Measurements from ENCODE around the gene EHD2.
"Not testable (repeated sequence)": the region's sequence is repeated elsewhere in the genome, so short reads cannot be mapped to it uniquely, and the experiment has no call there.

Gene EHD2

GRCh38 chr19:47746129-47746528 lies 32.9 kb downstream of the EHD2 start:
- not testable (repeated sequence) for DNase-seq (ENCODE audit: low read depth in 3 of 3)

DNA sequence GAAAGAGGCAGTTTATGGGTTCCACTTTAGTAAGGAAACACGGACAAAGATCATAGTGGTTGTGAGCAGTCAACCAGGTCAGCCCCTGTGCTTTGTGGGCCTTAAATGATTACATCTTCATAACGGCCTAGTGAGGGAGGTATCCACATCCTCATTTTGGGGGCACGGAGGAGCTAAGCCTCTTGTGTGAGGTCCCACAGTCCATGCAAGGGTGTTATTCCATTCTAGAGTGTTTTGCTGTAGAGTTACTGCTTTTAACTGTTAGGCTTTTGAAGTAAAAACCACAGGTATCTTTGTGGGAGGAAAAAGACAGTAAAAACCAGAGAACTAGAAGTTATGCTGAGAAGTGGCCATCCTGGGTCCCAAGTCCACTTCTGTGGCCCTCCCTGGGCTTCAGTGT lies 36.1 kb downstream of the EHD2 start:
- no peak for DNase-seq (ENCODE audit: low read depth in 3 of 3)

DNA sequence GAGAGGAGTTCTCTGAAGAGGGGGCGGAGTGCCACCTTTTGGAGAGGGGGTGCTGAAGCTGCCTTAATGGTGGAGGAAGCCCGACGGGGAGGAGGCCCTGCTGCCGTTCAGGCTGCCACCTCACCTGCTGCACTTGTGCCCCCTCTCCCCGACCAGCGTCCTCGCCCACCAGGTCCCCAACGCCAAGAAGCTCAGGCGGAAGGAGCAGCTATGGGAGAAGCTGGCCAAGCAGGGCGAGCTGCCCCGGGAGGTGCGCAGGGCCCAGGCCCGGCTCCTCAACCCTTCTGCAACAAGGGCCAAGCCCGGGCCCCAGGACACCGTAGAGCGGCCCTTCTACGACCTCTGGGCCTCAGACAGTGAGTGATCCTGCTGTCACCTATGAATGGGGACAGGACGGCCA lies 37.5 kb downstream of the EHD2 start:
- DNase-seq (ENCODE audit: low read depth in 3 of 3): no peak

DNA sequence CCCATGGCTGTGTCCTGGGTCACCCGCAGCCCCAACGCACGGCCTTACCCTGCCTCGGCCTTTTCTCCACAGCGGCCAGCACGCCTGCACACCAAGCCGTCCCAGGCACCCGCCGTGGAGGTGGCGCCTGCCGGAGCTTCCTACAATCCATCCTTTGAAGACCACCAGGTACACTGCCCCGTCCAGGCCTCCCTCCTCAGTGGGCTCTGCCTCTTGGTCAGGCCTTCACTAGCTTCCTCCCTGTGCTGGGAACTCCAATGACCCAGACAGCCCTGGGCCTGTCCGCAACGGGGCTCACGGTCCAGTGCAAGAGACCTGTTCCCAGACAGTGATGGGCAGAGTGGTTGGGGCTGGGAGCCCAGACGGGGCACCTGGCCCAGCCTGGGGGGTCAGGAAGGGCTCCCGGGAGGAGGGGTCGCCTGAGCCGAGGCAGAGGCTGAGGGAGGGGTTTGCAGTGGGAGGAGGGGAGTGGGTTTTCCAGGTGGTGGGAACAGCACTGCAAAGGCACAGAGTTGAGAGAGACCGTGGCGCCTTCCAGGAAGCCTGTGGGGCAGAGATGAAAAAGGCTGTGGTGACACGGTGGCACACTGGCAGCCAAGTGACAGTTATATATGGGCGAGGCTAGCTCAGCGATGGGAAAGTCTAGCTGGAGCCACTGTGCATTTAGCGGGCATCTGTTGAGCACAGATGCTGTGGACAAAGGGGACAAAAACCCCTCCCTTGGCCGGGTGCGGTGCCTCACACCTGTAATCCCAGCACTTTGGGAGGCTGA lies 39.4 kb downstream of the EHD2 start:
- DNase-seq (ENCODE audit: low read depth in 3 of 3): no peak

GRCh38 chr19:47754206-47755064 lies 41.2 kb downstream of the EHD2 start:
- DNase-seq (ENCODE audit: low read depth in 3 of 3): no peak

DNA sequence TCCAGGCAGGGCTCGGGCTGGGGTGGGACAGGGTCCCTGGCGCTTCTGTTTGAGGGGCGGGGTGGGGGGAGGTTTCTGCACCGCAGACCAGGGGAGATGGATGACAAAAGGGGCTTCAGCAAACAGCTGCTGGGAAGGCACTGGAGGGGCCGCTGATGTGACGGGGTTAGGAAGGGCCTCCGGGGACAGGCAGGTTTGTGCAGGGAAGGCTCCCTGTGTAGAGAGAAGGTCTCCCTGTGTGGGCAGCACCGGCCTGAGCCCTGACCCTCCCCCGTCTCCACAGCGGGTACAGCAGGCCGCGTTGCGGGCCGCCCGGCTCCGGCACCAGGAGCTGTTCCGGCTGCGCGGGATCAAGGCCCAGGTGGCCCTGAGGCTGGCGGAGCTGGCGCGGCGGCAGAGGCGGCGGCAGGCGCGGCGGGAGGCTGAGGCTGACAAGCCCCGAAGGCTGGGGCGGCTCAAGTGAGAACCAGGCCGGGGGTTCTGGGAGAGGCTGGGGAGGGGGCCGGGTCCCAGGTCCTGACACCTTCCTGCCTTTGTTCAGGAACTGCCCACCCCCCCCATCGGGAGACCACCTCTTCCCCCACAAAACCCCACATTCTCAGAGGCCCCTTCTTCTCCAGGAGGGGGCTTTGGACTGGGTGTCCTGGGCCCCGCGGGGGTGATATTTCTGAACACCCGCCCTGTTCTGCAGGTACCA lies 42.0 kb downstream of the EHD2 start:
- DNase-seq (ENCODE audit: low read depth in 3 of 3): no peak

DNA sequence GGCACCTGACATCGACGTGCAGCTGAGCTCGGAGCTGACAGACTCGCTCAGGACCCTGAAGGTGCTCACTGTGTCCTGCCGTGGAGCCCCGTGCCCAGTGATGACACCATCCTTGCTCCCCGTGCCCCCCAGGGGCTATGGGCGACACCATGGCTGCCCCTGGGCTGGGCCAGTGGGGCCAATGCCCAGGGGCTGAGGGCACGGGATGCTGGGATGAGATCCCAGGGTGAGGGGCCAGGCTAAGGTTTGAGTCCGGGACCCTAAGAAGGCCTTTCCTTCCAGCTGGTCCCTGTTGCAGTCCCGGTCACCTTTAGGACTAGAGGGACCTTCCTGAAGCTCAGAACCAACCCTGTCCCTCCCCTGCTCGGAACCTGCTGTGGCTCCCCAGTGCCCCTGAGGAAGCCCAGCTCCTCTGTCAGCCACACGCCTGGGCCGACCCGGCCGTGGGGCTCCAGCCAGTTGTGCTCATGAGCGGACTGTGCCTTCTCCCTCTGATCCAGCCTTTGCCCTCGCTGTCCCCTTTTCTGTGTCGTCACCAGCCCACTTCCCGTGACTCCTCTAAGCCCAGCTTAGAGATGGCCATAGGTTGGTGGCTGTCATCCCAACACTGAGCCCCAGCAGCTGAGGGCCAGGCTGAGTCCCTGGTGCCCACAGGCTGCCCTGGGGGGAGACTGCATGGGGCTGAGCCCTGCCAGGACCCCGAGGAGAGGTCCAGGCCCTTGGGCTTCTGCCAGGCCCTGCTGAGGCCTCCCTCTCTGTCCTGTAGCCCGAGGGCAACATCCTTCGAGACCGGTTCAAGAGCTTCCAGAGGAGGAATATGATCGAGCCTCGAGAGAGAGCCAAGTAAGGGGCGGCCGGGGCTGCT lies 42.8 kb downstream of the EHD2 start:
- no peak for DNase-seq (ENCODE audit: low read depth in 3 of 3)

- DNase-seq (ENCODE audit: low read depth in 3 of 3): no peak
These were observed 43.4 kb downstream of the EHD2 start for GRCh38 chr19:47756627-47756929.

DNA sequence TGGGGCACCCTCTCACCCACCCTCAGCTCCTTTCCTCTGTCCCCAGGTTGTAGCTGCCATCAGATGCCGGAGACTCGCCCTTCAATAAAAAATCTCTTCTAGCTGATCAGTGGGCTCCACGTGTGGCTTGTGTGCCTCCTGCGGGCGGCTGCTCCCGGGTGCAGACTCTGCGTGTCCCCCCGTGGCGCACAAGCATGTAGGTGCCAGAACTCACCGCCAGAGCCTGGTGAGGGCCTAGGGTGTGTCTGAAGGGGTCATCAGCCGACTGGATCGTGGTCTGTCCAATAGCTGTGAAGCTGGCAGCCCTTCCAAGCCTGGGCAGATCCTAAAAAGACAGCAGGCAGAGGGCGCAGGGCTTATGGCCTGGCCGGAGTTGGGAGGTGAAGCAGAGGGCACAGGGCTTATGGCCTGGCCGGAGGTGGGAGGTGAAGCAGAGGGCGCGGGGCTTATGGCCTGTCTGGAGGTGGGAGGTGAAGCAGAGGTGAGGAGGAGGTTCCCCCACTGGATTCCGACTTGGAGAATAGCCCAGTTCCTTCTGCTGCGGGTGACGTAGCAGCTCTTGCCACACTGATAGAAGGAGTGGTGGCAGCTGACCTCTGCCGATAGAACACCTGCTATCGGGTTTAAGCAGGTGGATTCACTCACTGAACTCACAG lies 43.9 kb downstream of the EHD2 start:
- DNase-seq (ENCODE audit: low read depth in 3 of 3): no peak

DNA sequence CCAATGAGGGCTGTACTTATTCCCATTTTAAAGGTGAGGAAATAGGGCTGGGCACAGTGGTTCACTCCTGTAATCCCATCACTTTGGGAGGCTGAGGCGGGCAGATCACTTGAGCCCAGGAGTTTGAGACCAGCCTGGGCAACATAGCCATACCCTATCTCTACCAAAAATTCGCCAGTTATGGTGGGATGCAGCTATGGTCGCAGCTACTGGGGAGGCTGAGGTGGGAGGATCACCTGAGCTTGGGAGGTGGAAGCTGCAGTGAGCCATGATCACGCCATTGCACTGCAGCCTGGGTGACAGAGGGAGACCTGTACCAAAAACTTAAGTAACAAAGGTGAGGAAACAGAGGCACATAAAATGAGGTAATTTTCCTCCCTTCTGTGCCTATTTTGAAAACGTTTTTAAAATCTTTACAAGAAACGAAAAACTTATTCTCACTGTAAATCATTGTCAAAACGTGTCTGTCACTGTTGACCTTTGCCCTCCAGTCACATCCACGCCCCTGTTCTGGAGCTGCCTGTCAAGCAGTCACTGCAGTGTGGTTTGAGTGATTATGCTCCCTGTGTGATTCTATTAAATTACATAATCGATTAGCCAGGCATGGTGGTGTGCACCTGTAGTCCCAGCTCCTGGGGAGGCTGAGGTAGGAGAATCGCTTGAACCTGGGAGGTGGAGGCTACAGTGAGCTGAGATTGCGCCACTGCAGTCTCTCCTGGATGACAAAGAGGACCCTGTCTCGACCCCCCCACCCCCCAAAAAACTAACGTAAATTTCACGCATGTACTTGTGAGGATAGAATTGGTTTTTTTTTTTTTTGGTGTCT lies 44.6 kb downstream of the EHD2 start:
- DNase-seq (ENCODE audit: low read depth in 3 of 3): no peak

DNA sequence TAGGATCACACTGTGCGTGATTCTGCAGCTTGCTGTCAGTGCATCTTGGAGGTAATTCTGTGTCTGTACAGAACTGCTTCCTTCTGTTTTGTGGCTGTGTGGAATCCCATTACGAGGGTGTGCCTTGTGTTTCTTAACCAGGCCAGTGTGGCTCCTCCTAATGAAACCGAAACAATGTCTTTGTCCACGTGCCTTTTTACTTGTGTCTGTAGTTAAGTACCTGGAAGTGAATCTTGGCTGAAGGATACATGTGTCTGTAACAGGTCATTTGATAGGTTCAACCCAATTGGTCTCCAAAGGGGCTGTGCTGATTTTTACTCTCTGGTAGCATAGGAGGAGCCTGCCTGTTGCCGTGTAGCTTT lies 45.2 kb downstream of the EHD2 start:
- DNase-seq (ENCODE audit: low read depth in 3 of 3): no peak

DNA sequence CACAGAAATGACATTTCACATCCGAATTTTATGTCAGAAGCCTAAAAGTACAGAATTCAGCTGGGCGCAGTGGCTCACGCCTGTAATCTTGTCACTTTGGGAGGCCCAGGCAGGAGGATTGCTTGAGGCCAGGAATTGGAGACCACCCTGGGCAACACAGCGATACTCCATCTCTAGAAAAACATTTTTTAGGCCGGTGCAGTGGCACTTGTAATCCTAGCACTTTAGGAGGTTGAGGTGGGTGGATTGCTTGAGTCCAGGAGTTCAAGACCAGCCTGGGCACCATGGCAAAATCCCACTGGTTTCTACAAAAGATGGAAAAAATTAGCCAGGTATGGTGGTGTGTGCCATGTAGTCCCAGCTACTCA lies 47.4 kb downstream of the EHD2 start:
- no peak for DNase-seq (ENCODE audit: low read depth in 3 of 3)

GRCh38 chr19:47761566-47761965 lies 48.3 kb downstream of the EHD2 start:
- DNase-seq (ENCODE audit: low read depth in 3 of 3): no peak

DNA sequence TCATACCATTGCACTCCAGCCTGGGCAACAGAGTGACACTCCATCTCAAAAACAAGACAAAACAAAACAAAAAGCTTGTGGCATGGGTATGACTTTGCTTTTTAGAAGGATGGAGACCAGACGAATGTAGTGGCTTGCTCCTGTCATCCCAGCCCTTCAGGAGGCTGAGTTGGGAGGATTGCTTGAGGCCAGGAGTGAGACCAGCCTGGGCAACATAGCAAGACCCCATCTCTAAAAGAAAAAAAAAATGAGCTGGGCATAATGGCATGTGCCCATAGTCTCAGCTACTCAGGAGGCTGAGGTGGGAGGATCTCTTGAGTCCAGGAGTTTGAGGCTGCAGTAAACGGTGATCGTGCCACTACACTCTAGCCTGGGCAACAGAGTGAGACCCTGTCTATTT lies 48.9 kb downstream of the EHD2 start:
- no peak for DNase-seq (ENCODE audit: low read depth in 3 of 3)

- no peak for DNase-seq (ENCODE audit: low read depth in 3 of 3)
These were observed 49.5 kb downstream of the EHD2 start for GRCh38 chr19:47762615-47763308.

DNA sequence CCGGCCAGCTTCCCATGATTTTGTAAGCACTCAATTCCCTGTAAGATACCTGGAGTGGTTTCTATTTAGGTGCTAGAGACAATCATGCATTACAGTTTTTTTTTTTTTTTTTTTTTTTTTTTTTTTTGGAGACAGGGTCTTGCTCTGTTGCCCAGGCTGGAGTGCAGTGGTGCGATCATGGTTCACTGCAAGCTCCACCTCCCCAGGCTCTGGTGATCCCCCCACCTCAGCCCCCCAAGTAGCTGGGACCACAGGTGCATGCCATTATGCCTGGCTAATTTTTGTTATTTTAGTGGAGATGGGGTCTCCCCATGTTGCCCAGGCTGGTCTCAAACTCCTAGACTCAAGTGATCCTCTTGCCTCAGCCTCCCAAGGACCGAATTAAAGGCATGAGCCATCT lies 51.5 kb downstream of the EHD2 start:
- not testable (repeated sequence) for DNase-seq (ENCODE audit: low read depth in 3 of 3)

DNA sequence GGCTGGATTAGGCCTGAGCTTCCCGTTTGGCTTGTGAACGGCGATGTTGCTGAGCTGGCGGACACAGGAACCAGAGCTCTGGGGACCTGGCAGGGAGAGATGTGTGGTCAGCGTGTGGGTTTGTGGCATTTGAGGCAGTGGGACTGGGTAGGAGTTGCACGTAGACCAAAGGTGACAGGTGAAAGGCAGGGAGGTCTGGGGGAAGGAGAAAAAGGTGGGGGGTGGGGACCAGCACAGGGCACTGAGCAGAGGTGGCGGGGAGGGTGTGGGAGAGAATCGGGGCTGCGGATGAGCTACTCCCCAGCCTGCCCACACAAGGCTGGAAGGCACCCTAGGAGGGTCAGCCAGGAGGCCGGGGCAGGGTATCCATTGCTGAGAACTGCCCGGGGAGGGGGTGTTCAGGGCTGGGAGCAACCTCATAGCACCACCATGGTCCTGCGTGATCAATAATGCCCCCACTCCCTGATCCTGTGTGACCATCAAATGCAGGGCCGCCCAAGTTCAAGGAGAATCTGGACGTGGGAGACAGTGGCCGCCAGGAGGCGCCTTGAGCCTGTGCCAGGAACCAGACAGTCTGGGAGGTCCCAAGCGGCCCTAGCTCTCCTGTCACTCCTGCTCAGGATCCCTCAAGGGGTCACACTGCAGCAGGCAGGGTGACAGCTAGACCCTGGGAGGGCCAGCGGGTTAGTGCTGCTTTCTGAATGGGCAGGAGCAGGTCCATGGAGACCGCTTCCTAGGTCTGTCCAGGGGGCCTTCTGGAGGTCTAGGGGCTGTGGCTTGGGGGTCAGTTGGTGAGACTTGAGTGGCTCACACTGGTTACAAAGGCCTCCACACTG lies 52.5 kb downstream of the EHD2 start:
- DNase-seq (ENCODE audit: low read depth in 3 of 3): no peak

DNA sequence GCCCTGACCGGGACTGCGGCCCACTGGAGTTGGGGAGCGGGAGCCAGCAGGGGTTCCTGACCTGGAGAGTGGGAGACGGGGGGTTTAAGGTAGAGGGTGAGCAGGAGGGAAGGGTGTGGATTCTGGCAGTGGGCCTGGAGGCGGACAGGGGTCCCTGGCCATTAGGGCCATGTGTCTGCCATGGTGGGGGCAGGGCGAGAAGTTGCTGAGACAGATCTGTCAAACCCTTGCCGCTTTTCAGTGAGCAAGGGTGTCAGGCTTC lies 53.1 kb downstream of the EHD2 start:
- DNase-seq (ENCODE audit: low read depth in 3 of 3): no peak

- no peak for DNase-seq (ENCODE audit: low read depth in 3 of 3)
These were observed 53.4 kb downstream of the EHD2 start for GRCh38 chr19:47766670-47767069.

Data from stimulated activated CD4-positive, alpha-beta T cell treated with anti-CD3 and anti-CD28 coated beads, TNF-alpha, amount 100 ng/mL, for 4 hours (primary cell).